Measurements from ENCODE around the gene ORC2.
"Not testable (repeated sequence)": the region's sequence is repeated elsewhere in the genome, so short reads cannot be mapped to it uniquely, and the experiment has no call there.

ORC2 gene

GRCh38 chr2:200930947-200931626 is 32.4 kb downstream of the ORC2 start:
- DNase-seq = peak; percentile 56 to 72

- no peak for DNase-seq
These were observed 33.9 kb downstream of the ORC2 start for GRCh38 chr2:200929334-200930249.

- no peak for DNase-seq
These were observed 41.0 kb downstream of the ORC2 start for GRCh38 chr2:200922439-200922838.

GRCh38 chr2:200913654-200914053 is 49.8 kb downstream of the ORC2 start:
- no peak for DNase-seq

- no peak for DNase-seq
These were observed 53.5 kb downstream of the ORC2 start for GRCh38 chr2:200909958-200910357.

GRCh38 chr2:200905618-200906296 is 57.7 kb downstream of the ORC2 start:
- DNase-seq = peak; percentile 79 to 81

GRCh38 chr2:200901459-200902072 is 61.9 kb downstream of the ORC2 start:
- DNase-seq = peak; percentile 92 to 95

- DNase-seq = no peak
These were observed 64.0 kb downstream of the ORC2 start for GRCh38 chr2:200899482-200899881.

GRCh38 chr2:200888704-200889625 is 74.5 kb downstream of the ORC2 start, which contains the start of the genes NIF3L1 and PPIL3:
TSS of gene NIF3L1 (plus strand) at chr2:200889371. CDS start at chr2:200891944, 2,573 bp downstream.
TSS of gene PPIL3 (minus strand) at chr2:200889077. CDS start at chr2:200887615, 1,462 bp downstream.
- peak; percentile 88 to 90 for DNase-seq

- not testable (repeated sequence) for DNase-seq
These were observed 81.7 kb downstream of the ORC2 start for GRCh38 chr2:200881715-200882249.

- DNase-seq = no peak
These were observed 85.1 kb downstream of the ORC2 start for GRCh38 chr2:200878289-200878880.

GRCh38 chr2:200877443-200877842 is 86.0 kb downstream of the ORC2 start:
- no peak for DNase-seq

- no peak for DNase-seq
These were observed 89.9 kb downstream of the ORC2 start for GRCh38 chr2:200873560-200873959.

GRCh38 chr2:200871151-200871550 is 92.3 kb downstream of the ORC2 start:
- no peak for DNase-seq

- DNase-seq = no peak
These were observed 94.4 kb downstream of the ORC2 start for GRCh38 chr2:200869014-200869413.

GRCh38 chr2:200864176-200865034 is 99.1 kb downstream of the ORC2 start, which contains the start of gene CLK1:
TSS of gene CLK1 (minus strand) at chr2:200864658. CDS start at chr2:200861862, 2,796 bp downstream.
- peak; percentile 80 to 83 for DNase-seq

GRCh38 chr2:200863782-200864175 is 99.7 kb downstream of the ORC2 start:
- peak; percentile 38 to 50 for DNase-seq

- no peak for DNase-seq
These were observed 100.9 kb downstream of the ORC2 start for GRCh38 chr2:200862532-200863000.

- no peak for DNase-seq
These were observed 101.8 kb downstream of the ORC2 start for GRCh38 chr2:200861617-200862155.
